Keratinocyte (primary cell): ENCODE measurements around the gene OBSCN.

Experiments used
- CTCF ChIP-seq, 3 experiments: IDR thresholded peaks in 1 of 3; conservative IDR thresholded peaks in 1 of 3; optimal IDR thresholded peaks in 1 of 3; 2 replicates in 2 of 3; 3 replicates in 1 of 3; pipeline versions ENCODE3 to v1.5.1; 2011; ENCODE audit warnings: low read length in 3 of 3, mild to moderate bottlenecking in 3 of 3, moderate library complexity in 2 of 3, control low read depth in 1 of 3, inconsistent platforms in 1 of 3; ENCODE audit not compliant: insufficient read depth in 2 of 3; ENCODE audit errors: extremely low read depth in 1 of 3
- EZH2 ChIP-seq: IDR thresholded peaks from one replicate; pipeline ENCODE4 v1.6.1; 2012; ENCODE audit warnings: inconsistent platforms, mild to moderate bottlenecking, low read length, moderate library complexity

- TF ChIP-seq CTCF (optimal IDR thresholded peaks at IDR 0.05 in 1 of 3, IDR thresholded peaks at IDR 0.05 in 1 of 3, conservative IDR thresholded peaks at IDR 0.05 in 1 of 3; ENCODE audit: extremely low read depth in 1 of 3, insufficient read depth in 2 of 3, low read length in 3 of 3) (no peak), EZH2 (no peak)
Observed at GRCh38 chr1:228197555-228198147, 10.2 kb upstream of the OBSCN start.
